ENCODE measurements around the gene TTLL13.

TTLL13 gene

DNA sequence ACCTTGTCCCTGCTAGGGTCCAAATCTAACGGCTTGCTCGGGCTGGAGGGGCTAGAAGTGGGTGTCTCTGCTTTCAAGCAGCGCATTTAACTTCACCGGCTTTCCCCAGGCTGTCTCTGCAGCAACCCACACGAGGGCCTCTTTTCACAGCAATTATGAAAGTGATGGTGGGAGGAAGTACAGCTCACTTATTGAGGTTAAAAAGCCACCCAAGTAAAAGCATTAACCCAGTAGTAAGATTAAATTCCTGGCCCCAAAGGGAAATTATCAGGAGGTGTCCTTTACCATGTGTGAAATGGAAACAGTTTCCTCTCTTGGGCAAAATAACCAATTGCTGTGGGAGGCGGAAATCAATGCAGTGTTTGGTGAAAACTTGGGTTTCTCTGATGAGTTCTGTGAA is 57.2 kb downstream of the TTLL13 start:
- FAIRE-seq (peak; percentile 83), DNase-seq (ENCODE audit: insufficient read length, low spot score) (no peak)

DNA sequence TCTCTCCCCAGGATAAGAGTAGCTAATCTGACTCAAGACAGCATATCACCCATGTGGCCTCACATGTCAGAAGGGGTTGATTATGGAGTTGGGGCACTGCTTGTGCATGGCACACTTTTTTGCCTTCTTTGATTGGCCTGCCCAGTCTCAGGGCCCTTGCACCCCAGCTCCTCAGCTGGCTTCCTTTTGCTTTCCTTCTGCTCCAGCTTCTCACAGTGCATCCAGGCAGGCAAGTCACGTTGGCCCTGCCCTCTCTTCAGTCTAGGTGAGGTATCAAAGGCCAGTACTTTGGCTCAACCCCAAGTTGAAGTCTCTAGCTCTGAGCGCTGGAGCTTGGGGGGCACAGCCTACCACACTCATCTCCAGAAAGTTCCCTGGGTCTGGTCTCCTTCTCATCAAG is 58.3 kb downstream of the TTLL13 start:
- FAIRE-seq, result no peak

GRCh38 chr15:90309020-90309419 is 59.7 kb downstream of the TTLL13 start:
- no peak for DNase-seq (ENCODE audit: insufficient read length, low spot score)
- FAIRE-seq, result no peak

More for the DNA sequence above, 58.3 kb downstream of the TTLL13 start:
- DNase-seq (ENCODE audit: insufficient read length, low spot score), result no peak
